Mucosa of stomach (tissue), 1 donor: Measurements from ENCODE around the gene KEL.

Experiments used
- H3K27me3 ChIP-seq: one replicate; pipeline ENCODE4 v1.7.0; 2013; ENCODE audit warnings: mild to moderate bottlenecking, low read length; ENCODE audit not compliant: control insufficient read depth, insufficient read depth
- H3K36me3 ChIP-seq: one replicate; pipeline ENCODE4 v1.7.0; 2013; ENCODE audit warnings: low read length; ENCODE audit not compliant: control insufficient read depth, insufficient read depth
- H3K4me1 ChIP-seq: one replicate; pipeline ENCODE4 v1.7.0; 2013; ENCODE audit warnings: mild to moderate bottlenecking, low read length; ENCODE audit not compliant: control insufficient read depth, insufficient read depth
- H3K4me3 ChIP-seq: one replicate; pipeline ENCODE4 v1.7.0; 2013; ENCODE audit warnings: low read length
- H3K9ac ChIP-seq: one replicate; pipeline ENCODE4 v1.7.0; 2013; ENCODE audit warnings: mild to moderate bottlenecking, low read length, moderate library complexity
- H3K9me3 ChIP-seq: one replicate; pipeline ENCODE4 v1.7.0; 2013; ENCODE audit warnings: mild to moderate bottlenecking, low read length, moderate library complexity; ENCODE audit not compliant: control insufficient read depth
- donor health status: Pancreatic carcinoma.

KEL gene, protein sequence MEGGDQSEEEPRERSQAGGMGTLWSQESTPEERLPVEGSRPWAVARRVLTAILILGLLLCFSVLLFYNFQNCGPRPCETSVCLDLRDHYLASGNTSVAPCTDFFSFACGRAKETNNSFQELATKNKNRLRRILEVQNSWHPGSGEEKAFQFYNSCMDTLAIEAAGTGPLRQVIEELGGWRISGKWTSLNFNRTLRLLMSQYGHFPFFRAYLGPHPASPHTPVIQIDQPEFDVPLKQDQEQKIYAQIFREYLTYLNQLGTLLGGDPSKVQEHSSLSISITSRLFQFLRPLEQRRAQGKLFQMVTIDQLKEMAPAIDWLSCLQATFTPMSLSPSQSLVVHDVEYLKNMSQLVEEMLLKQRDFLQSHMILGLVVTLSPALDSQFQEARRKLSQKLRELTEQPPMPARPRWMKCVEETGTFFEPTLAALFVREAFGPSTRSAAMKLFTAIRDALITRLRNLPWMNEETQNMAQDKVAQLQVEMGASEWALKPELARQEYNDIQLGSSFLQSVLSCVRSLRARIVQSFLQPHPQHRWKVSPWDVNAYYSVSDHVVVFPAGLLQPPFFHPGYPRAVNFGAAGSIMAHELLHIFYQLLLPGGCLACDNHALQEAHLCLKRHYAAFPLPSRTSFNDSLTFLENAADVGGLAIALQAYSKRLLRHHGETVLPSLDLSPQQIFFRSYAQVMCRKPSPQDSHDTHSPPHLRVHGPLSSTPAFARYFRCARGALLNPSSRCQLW

DNA sequence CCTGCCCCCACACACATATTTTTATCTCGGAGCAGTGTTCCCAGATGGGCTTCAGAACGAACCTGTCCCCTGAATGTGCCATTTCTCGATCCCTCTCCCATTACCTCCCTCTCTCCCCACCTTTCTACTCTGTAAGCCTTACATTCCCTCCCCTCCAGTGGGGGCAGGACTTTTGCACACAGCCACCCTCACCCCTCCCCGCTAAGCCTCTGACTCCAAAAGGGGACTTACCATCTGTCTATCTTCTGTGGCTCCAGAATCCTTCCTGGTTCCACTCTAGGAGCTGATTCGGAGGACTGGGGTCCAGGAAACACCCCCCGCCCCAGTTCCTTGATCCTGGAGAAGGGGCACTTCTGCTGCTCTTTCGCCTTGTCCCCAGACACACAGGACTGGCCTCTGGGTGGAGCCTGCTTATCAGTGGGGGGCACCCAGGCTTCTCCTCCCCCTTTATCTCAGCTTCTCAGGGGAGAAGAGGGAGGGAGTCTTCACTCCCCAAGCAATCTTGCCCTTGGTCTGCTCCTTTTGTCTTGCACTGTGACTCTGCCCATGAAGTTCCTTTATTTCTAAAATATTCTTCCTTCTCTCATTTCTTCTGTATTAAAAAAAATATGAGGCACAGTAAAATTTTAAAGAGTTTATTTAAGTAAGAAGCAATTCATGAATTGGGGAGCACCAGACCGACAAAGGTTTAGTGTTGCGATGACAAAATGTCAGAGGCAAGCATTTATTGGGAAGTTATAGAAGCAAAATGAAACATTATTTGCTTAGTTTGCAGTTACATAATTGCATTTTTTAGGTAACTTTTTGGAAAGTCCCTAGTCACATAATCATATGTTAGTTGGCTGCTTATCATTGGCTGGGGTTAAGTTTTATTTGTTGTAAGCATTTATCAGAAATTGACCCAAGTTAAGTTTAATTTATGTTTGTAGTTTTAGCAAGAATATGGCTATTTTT is at the start of gene KEL:
KEL (minus strand) TSS at position 391 of the 954 bp plus-strand sequence; CDS start at position 234, 157 bp downstream.
- no peaks in the 10 kb centered on the region for H3K36me3 ChIP-seq
- H3K4me1 ChIP-seq, result peaks cover 7% of the 10 kb centered on the region
- H3K4me3 ChIP-seq, result no peak within 1 kb of the TSS
- H3K9me3 ChIP-seq, result no peaks in the 10 kb centered on the region
- H3K9ac ChIP-seq, result no peak within 1 kb of the TSS
- H3K27me3 ChIP-seq, result no peaks in the 10 kb centered on the region

DNA sequence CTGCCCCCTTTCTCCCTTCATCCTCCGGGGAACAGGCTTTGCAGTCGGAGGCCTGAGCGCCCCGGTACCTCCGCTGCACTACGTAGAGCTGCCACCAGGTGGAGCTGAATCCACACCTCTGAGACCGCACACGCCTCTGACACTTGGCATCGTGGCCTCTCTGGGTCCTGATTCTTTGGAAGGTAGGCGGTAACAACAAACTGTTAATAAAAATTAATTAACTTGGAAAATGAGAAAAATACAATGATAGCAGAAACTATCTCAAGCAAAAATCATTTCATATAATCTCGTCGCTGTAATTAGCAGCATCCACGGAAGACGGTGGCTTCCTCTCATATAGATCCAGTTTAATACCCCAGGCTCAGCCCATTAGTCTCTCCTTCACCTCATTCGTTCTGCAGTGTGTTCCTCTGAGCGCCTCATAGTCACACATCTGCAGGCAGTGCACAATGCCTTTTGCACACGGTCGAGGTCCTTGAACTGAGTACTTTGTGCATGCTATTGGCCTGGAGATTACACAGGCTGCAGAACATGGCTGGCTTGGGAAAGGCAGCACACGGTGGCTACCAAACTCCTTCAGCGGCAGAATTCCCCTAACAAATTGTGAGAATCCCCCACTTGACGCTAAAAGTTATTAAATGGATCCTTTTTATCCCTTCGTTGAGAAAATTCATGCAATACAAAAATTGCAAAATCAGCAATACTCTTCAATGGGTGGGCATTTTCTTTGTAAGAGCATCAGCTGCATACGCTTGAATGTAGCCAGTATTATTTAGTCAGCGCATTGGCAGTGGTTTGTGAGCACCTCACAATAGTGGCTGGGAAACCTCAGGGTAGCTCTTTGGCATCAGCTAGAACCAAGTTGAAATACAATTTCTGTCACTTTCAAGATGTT is 46.1 kb upstream of the KEL start:
- no peaks in the 10 kb centered on the region for H3K4me1 ChIP-seq
- H3K36me3 ChIP-seq, result no peaks in the 10 kb centered on the region
- H3K27me3 ChIP-seq, result no peaks in the 10 kb centered on the region
- H3K9ac ChIP-seq, result no peak overlapping the region
- no peaks in the 10 kb centered on the region for H3K9me3 ChIP-seq
- H3K4me3 ChIP-seq, result no peak overlapping the region

DNA sequence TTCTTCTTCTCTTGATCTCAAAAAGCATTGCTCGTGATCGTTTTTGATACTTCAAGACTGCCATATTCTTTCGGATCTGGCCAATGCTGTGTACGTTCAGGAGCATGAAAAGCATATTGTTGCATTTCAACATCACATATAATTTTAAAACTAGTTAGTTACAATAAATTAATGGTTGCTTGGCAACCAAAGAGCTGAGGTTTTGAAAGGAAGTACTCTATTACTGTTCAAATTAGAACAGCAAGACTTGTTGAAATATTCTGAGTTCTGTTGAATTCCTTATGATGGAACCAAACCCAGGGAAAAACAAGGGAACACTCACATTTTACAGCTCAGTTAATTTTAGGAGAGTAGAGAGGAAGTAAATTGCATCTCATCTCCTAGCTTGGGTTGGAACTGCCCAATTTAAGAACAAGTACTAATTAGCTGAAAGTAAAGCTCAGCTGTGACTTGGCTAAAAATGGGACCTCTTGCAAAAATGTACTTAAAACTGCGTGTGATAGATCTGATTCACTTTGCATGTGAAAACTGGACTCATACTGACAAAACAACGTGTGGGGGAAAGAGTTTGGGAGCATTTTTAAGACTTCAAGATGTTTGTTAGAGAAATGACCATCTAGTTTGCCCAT is 43.6 kb upstream of the KEL start:
- Histone ChIP-seq H3K4me3 (no peak overlapping the region), H3K4me1 (no peaks in the 10 kb centered on the region), H3K9me3 (no peaks in the 10 kb centered on the region), H3K9ac (no peak overlapping the region), H3K27me3 (no peaks in the 10 kb centered on the region), H3K36me3 (no peaks in the 10 kb centered on the region)

DNA sequence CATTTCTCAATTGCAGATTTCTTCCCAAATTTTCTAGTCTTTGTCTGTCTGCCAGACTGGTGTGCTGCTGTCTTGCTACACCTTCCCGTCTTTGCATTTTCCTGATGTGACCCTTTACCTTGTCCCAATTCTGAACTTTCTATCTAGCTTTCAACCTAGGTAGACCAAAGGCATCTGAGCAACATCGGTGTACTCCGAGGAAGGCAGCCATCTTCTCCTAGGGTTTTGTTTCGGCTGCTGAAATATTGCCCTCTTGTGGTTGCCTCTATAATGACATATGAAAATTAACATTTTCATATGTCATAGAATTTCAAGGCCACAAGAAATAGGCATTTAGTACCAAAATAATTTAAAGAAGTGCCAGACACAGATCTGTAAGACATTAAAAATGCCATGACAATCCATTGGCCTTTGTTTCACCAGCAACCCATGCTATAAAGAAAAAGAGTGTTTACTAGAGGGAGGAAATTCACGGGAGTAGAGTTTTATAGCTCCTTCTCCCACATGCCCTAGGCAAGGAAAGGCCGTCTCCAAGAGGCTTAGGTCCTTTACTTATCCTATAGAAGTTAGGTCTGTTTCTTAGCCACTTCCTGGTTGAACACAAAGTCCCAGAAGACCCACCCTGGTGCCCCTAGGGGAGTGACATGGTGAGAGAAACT is 41.4 kb upstream of the KEL start:
- H3K4me3 ChIP-seq, result peak overlapping the region; percentile 7
- no peak overlapping the region for H3K9ac ChIP-seq
- no peaks in the 10 kb centered on the region for H3K4me1 ChIP-seq
- H3K27me3 ChIP-seq, result no peaks in the 10 kb centered on the region
- no peaks in the 10 kb centered on the region for H3K36me3 ChIP-seq
- H3K9me3 ChIP-seq, result no peaks in the 10 kb centered on the region

DNA sequence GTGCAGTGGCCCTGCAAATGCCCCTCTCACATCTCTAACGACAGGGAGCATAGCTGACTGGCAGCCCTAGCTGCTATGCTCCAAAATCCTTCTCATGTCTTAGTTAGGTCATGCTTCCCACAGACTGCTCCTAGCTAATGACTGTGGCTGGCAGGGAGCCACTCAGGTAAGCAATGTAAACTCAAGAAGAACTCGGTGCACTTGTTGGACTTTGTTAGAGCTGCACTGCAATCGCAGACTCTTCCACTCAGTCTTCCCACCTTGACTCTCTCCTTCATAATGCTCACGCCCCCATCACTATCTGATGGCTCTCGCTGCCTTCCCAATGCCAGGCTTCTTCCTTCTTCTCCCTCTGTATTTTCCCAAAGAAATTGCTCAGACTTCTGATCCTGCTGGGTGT is 40.7 kb upstream of the KEL start:
- H3K9ac ChIP-seq, result no peak overlapping the region
- H3K4me1 ChIP-seq, result no peaks in the 10 kb centered on the region
- H3K27me3 ChIP-seq, result no peaks in the 10 kb centered on the region
- H3K4me3 ChIP-seq, result peak overlapping the region; percentile 7
- no peaks in the 10 kb centered on the region for H3K9me3 ChIP-seq
- no peaks in the 10 kb centered on the region for H3K36me3 ChIP-seq

DNA sequence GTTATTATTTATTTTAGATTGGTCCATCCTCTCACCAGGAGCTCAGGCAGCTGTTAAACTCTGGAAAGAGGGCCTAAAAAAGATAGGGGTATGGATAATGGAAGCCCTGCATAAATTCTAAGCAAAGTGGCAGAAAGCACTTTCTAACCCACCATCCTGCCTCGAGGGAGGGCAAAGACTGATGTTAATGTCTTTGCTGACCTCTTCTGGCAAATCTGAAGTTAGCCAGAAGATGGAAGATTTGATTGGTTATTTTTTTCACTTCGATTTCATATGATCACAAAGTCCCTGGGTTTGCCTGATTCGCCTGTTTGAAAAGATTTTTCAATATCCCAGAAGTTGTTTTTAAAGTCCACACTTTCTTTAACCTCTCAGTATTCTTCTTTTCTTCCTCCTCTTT is 39.9 kb upstream of the KEL start:
- H3K9ac ChIP-seq, result no peak overlapping the region

DNA sequence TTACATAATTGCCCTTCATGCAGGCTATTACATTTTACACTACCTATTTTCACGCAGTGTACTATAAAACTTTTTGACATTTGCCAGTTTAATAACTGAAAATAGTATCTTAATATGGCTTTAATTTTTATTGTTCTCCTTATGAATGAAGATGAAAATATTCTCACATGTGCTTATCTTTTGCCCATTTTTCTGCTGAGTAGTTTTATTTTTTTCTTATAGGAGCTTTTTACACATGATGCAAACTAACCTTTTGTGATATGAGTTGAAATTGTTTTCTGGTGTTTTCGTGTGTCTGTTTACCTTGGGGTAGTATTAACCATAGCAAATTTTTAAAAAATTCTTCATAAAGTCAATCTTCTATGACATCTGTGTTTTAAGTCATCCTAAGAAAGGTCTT is 38.5 kb upstream of the KEL start:
- Histone ChIP-seq H3K9ac (no peak overlapping the region), H3K36me3 (no peaks in the 10 kb centered on the region), H3K4me1 (no peaks in the 10 kb centered on the region), H3K27me3 (no peaks in the 10 kb centered on the region), H3K9me3 (no peaks in the 10 kb centered on the region), H3K4me3 (no peak overlapping the region)

More for the DNA sequence above, 39.9 kb upstream of the KEL start:
- Histone ChIP-seq H3K4me1 (no peaks in the 10 kb centered on the region), H3K27me3 (no peaks in the 10 kb centered on the region), H3K9me3 (no peaks in the 10 kb centered on the region), H3K4me3 (no peak overlapping the region), H3K36me3 (no peaks in the 10 kb centered on the region)

DNA sequence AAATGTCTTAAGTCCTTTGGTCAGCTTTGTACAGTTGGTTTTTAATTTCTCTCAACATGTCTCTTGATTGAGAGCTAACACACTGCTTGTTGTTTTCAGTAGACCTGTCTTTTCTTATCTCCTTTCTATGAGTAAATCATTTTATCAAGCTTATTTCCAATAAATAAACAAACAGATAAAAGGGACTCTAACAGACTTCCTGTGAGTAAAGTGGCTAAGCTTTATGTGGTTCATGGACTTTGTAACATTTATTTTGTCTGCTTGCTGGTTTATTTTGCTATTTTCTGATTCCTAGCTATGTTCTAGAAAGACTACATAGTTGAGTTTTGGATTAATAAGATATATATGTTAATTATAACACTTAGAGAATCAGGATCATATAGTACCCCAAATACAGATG is 37.6 kb upstream of the KEL start:
- Histone ChIP-seq H3K9me3 (no peaks in the 10 kb centered on the region), H3K27me3 (no peaks in the 10 kb centered on the region), H3K4me3 (no peak overlapping the region), H3K36me3 (no peaks in the 10 kb centered on the region), H3K4me1 (no peaks in the 10 kb centered on the region), H3K9ac (no peak overlapping the region)

DNA sequence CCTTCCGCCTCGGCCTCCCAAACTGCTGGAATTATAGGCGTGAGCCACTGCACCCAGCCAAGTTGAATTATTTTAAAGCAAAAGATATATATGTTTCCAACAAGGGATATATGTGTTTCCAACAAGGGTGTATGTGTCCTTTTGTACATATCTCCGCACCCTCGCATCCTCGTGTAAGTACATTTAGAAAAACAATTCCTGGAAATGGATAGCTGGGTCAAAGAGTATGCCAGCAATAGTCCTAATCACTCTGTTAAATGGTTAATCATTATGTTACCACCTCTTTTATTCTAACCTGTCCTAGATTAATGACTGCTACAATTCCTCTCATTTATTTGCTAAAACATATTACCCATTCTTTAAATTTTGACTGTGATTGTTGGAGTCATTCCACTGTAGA is 36.8 kb upstream of the KEL start:
- H3K4me1 ChIP-seq, result no peaks in the 10 kb centered on the region
- H3K9me3 ChIP-seq, result no peaks in the 10 kb centered on the region
- H3K36me3 ChIP-seq, result no peaks in the 10 kb centered on the region
- H3K9ac ChIP-seq, result no peak overlapping the region
- no peak overlapping the region for H3K4me3 ChIP-seq
- no peaks in the 10 kb centered on the region for H3K27me3 ChIP-seq

DNA sequence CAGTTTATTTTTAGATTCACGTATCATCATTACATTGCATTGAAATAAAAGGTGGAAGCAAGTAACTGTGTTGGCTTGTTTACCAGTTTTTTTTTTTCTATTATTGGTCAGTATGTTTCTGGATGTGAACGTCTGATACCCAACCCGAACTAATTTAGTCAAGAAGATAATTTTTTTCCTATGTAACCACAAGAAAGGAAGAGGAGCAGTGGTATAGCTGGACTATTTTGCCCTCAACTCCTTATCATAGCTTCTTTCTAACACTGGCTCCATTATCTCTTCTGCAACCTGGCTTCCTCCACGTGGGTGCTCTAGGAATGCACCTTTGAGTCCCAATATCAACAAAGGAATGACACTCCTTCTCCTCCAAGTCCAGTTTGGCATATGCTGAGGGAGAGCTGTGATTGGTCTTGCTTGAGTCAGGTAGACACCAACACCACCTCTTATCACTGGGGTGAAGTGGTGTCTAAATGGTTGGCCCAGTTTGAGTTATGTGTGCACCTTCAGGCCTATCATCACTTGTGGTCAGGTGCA is 35.4 kb upstream of the KEL start:
- Histone ChIP-seq H3K4me3 (no peak overlapping the region), H3K9me3 (no peaks in the 10 kb centered on the region), H3K4me1 (no peaks in the 10 kb centered on the region), H3K36me3 (no peaks in the 10 kb centered on the region), H3K27me3 (no peaks in the 10 kb centered on the region), H3K9ac (no peak overlapping the region)
